Gastrocnemius medialis (tissue), 4 donors: ENCODE results near the gene MARCHF9.

ENCODE experiments used
- POLR2A ChIP-seq, 2 donors: fragments of 450-650 bp; IDR thresholded peaks; one replicate each; pipeline ENCODE4 v1.6.1; 2017; ENCODE audit warnings: antibody characterized with exemption in 2 of 2, mild to moderate bottlenecking in 2 of 2, moderate library complexity in 2 of 2
- TF ChIP-seq, protein P1 (sequence below), 5 experiments: fragments of 450-650 bp in 3 of 5; fragments of 200-600 bp in 2 of 5; sonication (generic) in 2 of 5; IDR thresholded peaks in 4 of 5; conservative IDR thresholded peaks in 1 of 5; 1 replicate in 4 of 5; 2 replicates in 1 of 5; pipeline ENCODE4 v1.5.1; 2016 to 2019; ENCODE audit warnings: antibody characterized with exemption in 5 of 5, mild to moderate bottlenecking in 3 of 5, moderate library complexity in 3 of 5

GRCh38 chr12:57760347-57760982, 5.6 kb downstream of the MARCHF9 start:
- TF ChIP-seq, protein P1, sequence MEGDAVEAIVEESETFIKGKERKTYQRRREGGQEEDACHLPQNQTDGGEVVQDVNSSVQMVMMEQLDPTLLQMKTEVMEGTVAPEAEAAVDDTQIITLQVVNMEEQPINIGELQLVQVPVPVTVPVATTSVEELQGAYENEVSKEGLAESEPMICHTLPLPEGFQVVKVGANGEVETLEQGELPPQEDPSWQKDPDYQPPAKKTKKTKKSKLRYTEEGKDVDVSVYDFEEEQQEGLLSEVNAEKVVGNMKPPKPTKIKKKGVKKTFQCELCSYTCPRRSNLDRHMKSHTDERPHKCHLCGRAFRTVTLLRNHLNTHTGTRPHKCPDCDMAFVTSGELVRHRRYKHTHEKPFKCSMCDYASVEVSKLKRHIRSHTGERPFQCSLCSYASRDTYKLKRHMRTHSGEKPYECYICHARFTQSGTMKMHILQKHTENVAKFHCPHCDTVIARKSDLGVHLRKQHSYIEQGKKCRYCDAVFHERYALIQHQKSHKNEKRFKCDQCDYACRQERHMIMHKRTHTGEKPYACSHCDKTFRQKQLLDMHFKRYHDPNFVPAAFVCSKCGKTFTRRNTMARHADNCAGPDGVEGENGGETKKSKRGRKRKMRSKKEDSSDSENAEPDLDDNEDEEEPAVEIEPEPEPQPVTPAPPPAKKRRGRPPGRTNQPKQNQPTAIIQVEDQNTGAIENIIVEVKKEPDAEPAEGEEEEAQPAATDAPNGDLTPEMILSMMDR (IDR thresholded peaks at IDR 0.05 in 4 of 5, conservative IDR thresholded peaks at IDR 0.05 in 1 of 5) = no peak
- no peak for TF ChIP-seq POLR2A (IDR thresholded peaks at IDR 0.05)
